GM21619 (cell line): ENCODE results near the gene WDR64.

ENCODE experiments used
- ATAC-seq: cut with Tn5 transposase; IDR thresholded peaks from one replicate; pipeline ENCODE4 v1.9.1; 2021; ENCODE audit not compliant: unreplicated experiment

Gene WDR64

GRCh38 chr1:241630899-241631298 lies 21.2 kb upstream of the WDR64 start:
- no peak for ATAC-seq

- no peak for ATAC-seq
These were observed 20.4 kb upstream of the WDR64 start for GRCh38 chr1:241631674-241632073.

GRCh38 chr1:241632987-241633386 lies 19.1 kb upstream of the WDR64 start:
- ATAC-seq, result no peak

- ATAC-seq, result no peak
These were observed 16.4 kb upstream of the WDR64 start for GRCh38 chr1:241635556-241636152.

GRCh38 chr1:241636291-241636690 lies 15.8 kb upstream of the WDR64 start:
- ATAC-seq, result no peak

- ATAC-seq, result no peak
These were observed 15.0 kb upstream of the WDR64 start for GRCh38 chr1:241637046-241637590.

GRCh38 chr1:241637604-241638003 lies 14.5 kb upstream of the WDR64 start:
- ATAC-seq, result no peak

GRCh38 chr1:241638099-241638682 lies 13.9 kb upstream of the WDR64 start:
- ATAC-seq, result no peak

- ATAC-seq, result no peak
These were observed 13.0 kb upstream of the WDR64 start for GRCh38 chr1:241638909-241639622.

GRCh38 chr1:241639623-241640148 lies 12.4 kb upstream of the WDR64 start:
- peak; percentile 44 for ATAC-seq

- ATAC-seq, result peak; percentile 83
These were observed 11.8 kb upstream of the WDR64 start, which contains the start of the genes CHML and OPN3 for GRCh38 chr1:241640149-241640866. Gene CHML (minus strand): TSS chr1:241640369. CDS start chr1:241635766, 4,603 bp downstream. Gene OPN3 (minus strand): TSS chr1:241640369. CDS start chr1:241640254, 115 bp downstream.

- ATAC-seq, result no peak
These were observed 11.0 kb upstream of the WDR64 start for GRCh38 chr1:241640867-241641622.

- no peak for ATAC-seq
These were observed 10.1 kb upstream of the WDR64 start for GRCh38 chr1:241641773-241642592.

GRCh38 chr1:241642593-241642944 lies 9.5 kb upstream of the WDR64 start:
- no peak for ATAC-seq

- ATAC-seq, result no peak
These were observed 7.8 kb upstream of the WDR64 start for GRCh38 chr1:241644259-241644658.

- ATAC-seq, result no peak
These were observed 6.9 kb upstream of the WDR64 start for GRCh38 chr1:241645199-241645598.

GRCh38 chr1:241646201-241646600 lies 5.9 kb upstream of the WDR64 start:
- no peak for ATAC-seq

GRCh38 chr1:241647658-241648057 lies 4.4 kb upstream of the WDR64 start:
- no peak for ATAC-seq

GRCh38 chr1:241648159-241648558 lies 3.9 kb upstream of the WDR64 start:
- no peak for ATAC-seq

- no peak for ATAC-seq
These were observed 1.9 kb downstream of the WDR64 start for GRCh38 chr1:241654019-241654418.
